Mesendoderm (in vitro differentiated cells): Measurements from ENCODE around the gene CPXM2.
A peak's percentile ranks its signal among the peaks of the same experiment; 100 is the strongest.

Source experiments
- DNase-seq: peaks from one replicate; pipeline ENCODE4 v3.0.0; 2013
- H2AK5ac ChIP-seq: 2 replicates; pipeline ENCODE4 v1.6.1; 2013; ENCODE audit warnings: low read length, inconsistent platforms
- H2BK120ac ChIP-seq: 2 replicates; pipeline ENCODE4 v1.6.1; 2013; ENCODE audit warnings: low read depth, mild to moderate bottlenecking, low read length, moderate library complexity, mixed read lengths
- H2BK15ac ChIP-seq: replicated peaks from 2 replicates; pipeline ENCODE4 v1.6.1; 2013; ENCODE audit warnings: low read depth, mild to moderate bottlenecking, moderate library complexity
- H2BK5ac ChIP-seq: 2 replicates; pipeline ENCODE4 v1.6.1; 2013; ENCODE audit warnings: low read length, inconsistent platforms
- H3K18ac ChIP-seq: 2 replicates; pipeline ENCODE4 v1.6.1; 2013; ENCODE audit warnings: mild to moderate bottlenecking, low read length, mixed read lengths
- H3K23ac ChIP-seq: one replicate; pipeline ENCODE4 v1.6.1; 2013; ENCODE audit warnings: low read length
- H3K27ac ChIP-seq: 2 replicates; pipeline ENCODE4 v1.5.1; 2013; ENCODE audit warnings: low read depth, mild to moderate bottlenecking, inconsistent platforms, low read length, moderate library complexity
- H3K27me3 ChIP-seq: 2 replicates; pipeline ENCODE4 v1.6.1; 2013; ENCODE audit warnings: low read length, control low read depth, mild to moderate bottlenecking, inconsistent platforms; ENCODE audit not compliant: insufficient read depth, poor library complexity
- H3K36me3 ChIP-seq: 2 replicates; pipeline ENCODE4 v1.6.1; 2013; ENCODE audit warnings: low read length, inconsistent platforms; ENCODE audit not compliant: control insufficient read depth, insufficient read depth
- H3K4ac ChIP-seq: one replicate; pipeline ENCODE4 v1.6.1; 2013; ENCODE audit warnings: low read depth, mild to moderate bottlenecking, low read length, moderate library complexity
- H3K4me1 ChIP-seq: 2 replicates; pipeline ENCODE4 v1.6.1; 2013; ENCODE audit warnings: low read depth, low read length, inconsistent platforms; ENCODE audit not compliant: control insufficient read depth
- H3K4me2 ChIP-seq: 2 replicates; pipeline ENCODE4 v1.6.1; 2013; ENCODE audit warnings: low read length
- H3K4me3 ChIP-seq: 2 replicates; pipeline ENCODE4 v1.5.1; 2013; ENCODE audit warnings: mild to moderate bottlenecking, low read length
- H3K56ac ChIP-seq: one replicate; pipeline ENCODE4 v1.6.1; 2013; ENCODE audit warnings: low read length
- H3K79me1 ChIP-seq: 2 replicates; pipeline ENCODE4 v1.6.1; 2013; ENCODE audit warnings: low read length, inconsistent platforms
- H3K79me2 ChIP-seq: 2 replicates; pipeline ENCODE4 v1.6.1; 2013; ENCODE audit warnings: mild to moderate bottlenecking, low read length; ENCODE audit not compliant: control insufficient read depth, insufficient read depth
- H3K9ac ChIP-seq: 2 replicates; pipeline ENCODE4 v1.6.1; 2013; ENCODE audit warnings: low read length, inconsistent platforms
- H4K5ac ChIP-seq: one replicate; pipeline ENCODE4 v1.6.1; 2013; ENCODE audit warnings: low read length
- H4K8ac ChIP-seq: one replicate; pipeline ENCODE4 v1.6.1; 2013; ENCODE audit warnings: low read depth, mild to moderate bottlenecking, control low read depth, low read length, moderate library complexity
- WGBS: extraction: QIAGEN DNeasy Blood & Tissue Kit; methylation state at CpG from one replicate; pipeline ENCODE4 v1.1.7; 2013; ENCODE audit warnings: low lambda C conversion rate, missing lambda C conversion rate; ENCODE audit not compliant: insufficient coverage; ENCODE audit errors: extremely low coverage; 5-methylcytosine and 5-hydroxymethylcytosine counted together

Gene CPXM2

GRCh38 chr10:123746942-123747341 lies 144.7 kb downstream of the CPXM2 start:
- Histone ChIP-seq H3K4me1 (peaks cover 4% of the 10 kb centered on the region), H2AK5ac (no peak overlapping the region), H4K8ac (no peak overlapping the region), H2BK120ac (no peak overlapping the region), H3K27ac (no peak overlapping the region), H3K79me1 (no peaks in the 10 kb centered on the region), H3K79me2 (no peaks in the 10 kb centered on the region), H3K27me3 (no peaks in the 10 kb centered on the region), H4K5ac (no peak overlapping the region), H3K36me3 (no peaks in the 10 kb centered on the region), H3K4me3 (no peak overlapping the region), H3K9ac (no peak overlapping the region), H2BK5ac (no peak overlapping the region), H3K4ac (no peak overlapping the region), H2BK15ac (no peak overlapping the region), H3K23ac (peak overlapping the region; percentile 60), H3K56ac (no peak overlapping the region), H3K18ac (no peak overlapping the region), H3K4me2 (no peak overlapping the region)
- peak; percentile 40 for DNase-seq
- WGBS, result no CpG with 5 or more reads among the region's 8 CpGs

DNA sequence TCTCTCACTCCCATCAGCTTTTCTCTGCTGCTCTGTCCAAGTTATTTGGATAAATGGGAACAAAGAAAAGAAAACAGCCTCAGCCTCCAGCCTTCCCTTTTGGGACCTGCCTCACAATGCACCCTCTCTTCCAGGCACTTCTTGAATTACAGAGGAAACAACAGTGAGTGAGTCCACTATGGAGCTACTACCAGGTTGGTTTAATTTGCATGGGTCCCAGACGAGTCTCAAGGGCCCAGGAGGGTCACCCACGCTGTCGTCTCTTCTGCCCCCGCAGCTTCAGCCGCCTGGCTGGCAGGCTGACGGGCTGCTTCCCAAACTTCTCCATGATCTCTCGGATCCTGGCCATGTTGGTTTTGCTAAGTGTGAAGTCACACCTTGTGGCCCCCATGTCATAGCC lies 145.1 kb downstream of the CPXM2 start:
- Histone ChIP-seq H3K36me3 (no peaks in the 10 kb centered on the region), H3K4me3 (no peak overlapping the region), H3K4me1 (peaks cover 4% of the 10 kb centered on the region), H4K8ac (no peak overlapping the region), H3K79me2 (no peaks in the 10 kb centered on the region), H3K27ac (no peak overlapping the region), H3K56ac (no peak overlapping the region), H3K9ac (no peak overlapping the region), H2BK120ac (no peak overlapping the region), H3K4me2 (no peak overlapping the region), H3K79me1 (no peaks in the 10 kb centered on the region), H3K18ac (no peak overlapping the region), H3K23ac (no peak overlapping the region), H3K4ac (no peak overlapping the region), H3K27me3 (no peaks in the 10 kb centered on the region), H4K5ac (no peak overlapping the region), H2BK5ac (no peak overlapping the region), H2AK5ac (no peak overlapping the region), H2BK15ac (no peak overlapping the region)
- no CpG with 5 or more reads among the region's 7 CpGs for WGBS
- DNase-seq, result peak; percentile 12

DNA sequence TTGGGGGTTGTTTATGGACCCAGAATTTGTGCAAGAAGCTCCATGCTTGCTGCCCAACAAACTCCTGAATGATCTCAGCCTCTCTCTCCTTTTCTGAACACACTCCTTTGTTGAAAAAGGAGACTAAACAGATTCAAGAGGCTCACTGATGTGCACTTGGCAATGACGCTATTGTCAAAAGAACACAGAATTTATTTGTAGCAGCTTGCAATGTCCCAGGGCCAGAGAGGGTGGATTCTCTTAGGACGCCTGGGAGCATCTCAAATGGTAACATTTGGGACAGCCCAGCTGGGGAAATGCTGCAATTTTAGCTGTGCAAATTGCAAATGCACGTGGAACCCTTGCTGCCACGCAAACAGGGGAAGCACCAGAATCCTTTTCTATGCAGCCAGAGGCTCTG lies 145.5 kb downstream of the CPXM2 start:
- no peak overlapping the region for H3K4me3 ChIP-seq
- no peak overlapping the region for H3K18ac ChIP-seq
- peaks cover 4% of the 10 kb centered on the region for H3K4me1 ChIP-seq
- H3K79me1 ChIP-seq, result no peaks in the 10 kb centered on the region
- H3K79me2 ChIP-seq, result no peaks in the 10 kb centered on the region
- WGBS, result no CpG with 5 or more reads among the region's 4 CpGs
- no peak overlapping the region for H2BK5ac ChIP-seq
- H2AK5ac ChIP-seq, result no peak overlapping the region
- H3K23ac ChIP-seq, result no peak overlapping the region
- H3K4ac ChIP-seq, result no peak overlapping the region
- H3K56ac ChIP-seq, result no peak overlapping the region
- no peak overlapping the region for H3K4me2 ChIP-seq
- H3K27ac ChIP-seq, result no peak overlapping the region
- no peak overlapping the region for H4K5ac ChIP-seq
- H3K27me3 ChIP-seq, result no peaks in the 10 kb centered on the region
- no peak overlapping the region for H2BK15ac ChIP-seq
- H2BK120ac ChIP-seq, result no peak overlapping the region
- H3K9ac ChIP-seq, result no peak overlapping the region
- no peak overlapping the region for H4K8ac ChIP-seq
- DNase-seq, result no peak
- no peaks in the 10 kb centered on the region for H3K36me3 ChIP-seq

DNA sequence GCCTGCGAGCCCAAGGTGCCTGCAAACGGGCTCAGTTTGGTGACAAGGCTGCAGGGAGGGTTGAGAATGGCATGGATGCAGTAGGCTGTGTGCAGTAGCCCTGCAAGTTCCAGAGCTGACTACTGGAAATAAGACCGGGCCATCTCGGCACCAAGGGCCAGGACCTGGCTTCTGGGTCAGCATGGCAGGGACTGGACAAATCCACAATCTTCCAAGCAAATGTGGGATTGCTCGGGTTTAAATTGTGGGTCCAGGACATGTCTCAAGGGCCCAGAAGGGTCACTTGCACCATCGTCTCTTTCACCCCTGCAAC lies 147.4 kb downstream of the CPXM2 start:
- Histone ChIP-seq H3K9ac (no peak overlapping the region), H3K4ac (no peak overlapping the region), H3K79me2 (no peaks in the 10 kb centered on the region), H3K79me1 (no peaks in the 10 kb centered on the region), H3K18ac (no peak overlapping the region), H3K36me3 (no peaks in the 10 kb centered on the region), H3K4me3 (no peak overlapping the region), H2BK5ac (no peak overlapping the region), H3K4me2 (no peak overlapping the region), H2BK15ac (no peak overlapping the region), H4K5ac (no peak overlapping the region), H2AK5ac (no peak overlapping the region), H3K23ac (no peak overlapping the region), H3K56ac (no peak overlapping the region), H3K27me3 (no peaks in the 10 kb centered on the region), H3K4me1 (peaks cover 4% of the 10 kb centered on the region), H2BK120ac (no peak overlapping the region), H4K8ac (no peak overlapping the region), H3K27ac (no peak overlapping the region)
- WGBS, result no CpG with 5 or more reads among the region's 6 CpGs
- no peak for DNase-seq

DNA sequence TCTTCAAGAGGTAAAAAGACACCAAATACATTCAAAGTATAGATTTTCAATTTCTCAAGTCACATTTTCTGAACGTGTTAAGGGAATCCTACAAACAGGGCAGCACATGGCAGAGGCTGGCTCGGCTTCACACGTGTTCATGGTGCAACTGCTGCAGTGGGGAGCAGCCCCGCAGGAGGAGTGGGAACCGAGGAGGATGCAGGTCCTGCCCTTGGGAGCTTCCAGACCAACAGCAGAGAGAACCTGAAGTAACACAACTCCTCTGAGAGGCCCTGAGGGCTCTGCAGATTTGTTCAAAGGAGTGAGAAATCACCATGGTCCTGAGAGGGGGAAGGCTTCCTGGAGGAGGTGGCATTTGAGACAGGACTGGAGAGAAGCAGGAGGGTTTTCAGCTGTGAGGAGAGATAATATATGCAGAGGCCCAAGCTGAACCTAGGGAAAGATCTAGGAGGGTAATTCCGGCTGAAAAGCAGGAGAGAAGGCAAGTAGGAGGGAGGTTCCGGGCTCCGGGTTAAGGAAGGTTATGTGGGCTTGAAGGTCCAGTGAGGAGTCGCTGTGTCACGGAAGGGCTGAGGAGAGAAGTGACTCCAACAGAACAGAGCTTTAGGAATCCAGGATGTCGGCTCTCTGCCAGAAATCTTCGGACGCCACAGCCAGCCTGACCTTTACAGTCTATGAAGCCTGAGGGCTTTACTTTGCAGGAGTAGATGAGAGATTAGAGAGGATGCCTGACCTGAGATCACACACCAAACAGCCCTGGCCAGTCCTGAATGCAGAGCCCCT lies 148.0 kb downstream of the CPXM2 start:
- peak; percentile 50 for DNase-seq
- no peaks in the 10 kb centered on the region for H3K79me1 ChIP-seq

More for the DNA sequence above, 148.0 kb downstream of the CPXM2 start:
- Histone ChIP-seq H3K9ac (no peak overlapping the region), H2BK120ac (no peak overlapping the region), H3K23ac (no peak overlapping the region), H3K4me2 (no peak overlapping the region), H3K4me3 (no peak overlapping the region), H3K36me3 (no peaks in the 10 kb centered on the region), H2AK5ac (no peak overlapping the region), H2BK5ac (no peak overlapping the region), H3K56ac (no peak overlapping the region), H3K4me1 (peaks cover 4% of the 10 kb centered on the region), H3K4ac (no peak overlapping the region), H3K27ac (no peak overlapping the region), H2BK15ac (no peak overlapping the region), H4K8ac (no peak overlapping the region), H3K18ac (no peak overlapping the region), H4K5ac (no peak overlapping the region), H3K27me3 (no peaks in the 10 kb centered on the region), H3K79me2 (no peaks in the 10 kb centered on the region)
- no CpG with 5 or more reads among the region's 13 CpGs for WGBS
